Vagina (tissue), 2 donors: ENCODE measurements around the gene TBC1D8. TPM values are rescaled to one million over a fixed set of nuclear protein-coding genes. Genes with fewer than 3 reads are reported as not detected.

Source experiments
- DNase-seq, 2 donors: peaks; one replicate each; pipeline ENCODE4 v3.0.0-alpha.2; 2017; ENCODE audit errors: extremely low spot score in 2 of 2
- H3K27ac ChIP-seq: fragments of 200-600 bp; sonication (generic); one replicate; pipeline ENCODE4 v1.5.1; 2019
- H3K27me3 ChIP-seq: fragments of 200-600 bp; sonication (generic); one replicate; pipeline ENCODE4 v1.5.1; 2019
- H3K36me3 ChIP-seq, 2 donors: fragments of 200-600 bp; sonication (generic); one replicate each; pipeline ENCODE4 v1.5.1; 2017 to 2019
- H3K4me1 ChIP-seq: fragments of 200-600 bp; sonication (generic); one replicate; pipeline ENCODE4 v1.5.1; 2019
- H3K4me3 ChIP-seq, 2 donors: fragments of 200-600 bp; sonication (generic); 1 replicate in 1 of 2; 2 replicates in 1 of 2; pipeline ENCODE4 v1.5.1; 2016 to 2019
- H3K9me3 ChIP-seq: fragments of 200-600 bp; sonication (generic); one replicate; pipeline ENCODE4 v1.5.1; 2019
- CTCF ChIP-seq, 3 experiments: fragments of 450-650 bp in 2 of 3; fragments of 200-600 bp in 1 of 3; sonication (generic) in 1 of 3; IDR thresholded peaks; one replicate each; pipeline ENCODE4 v1.5.1; 2017 to 2019; ENCODE audit warnings: antibody characterized with exemption in 3 of 3, mild to moderate bottlenecking in 2 of 3, moderate library complexity in 2 of 3
- POLR2A ChIP-seq, 2 donors: fragments of 450-650 bp; IDR thresholded peaks; one replicate each; pipeline ENCODE4 v1.6.1; 2017; ENCODE audit warnings: antibody characterized with exemption in 2 of 2, mild to moderate bottlenecking in 2 of 2, moderate library complexity in 2 of 2
- POLR2AphosphoS5 ChIP-seq, 2 donors: sonication (generic); formaldehyde crosslinking; IDR thresholded peaks; one replicate each; pipeline ENCODE4 v1.9.0; 2017; ENCODE audit warnings: antibody characterized with exemption in 2 of 2, mild to moderate bottlenecking in 2 of 2, low read depth in 1 of 2; ENCODE audit not compliant: insufficient read depth in 1 of 2
- intact Hi-C: fragments of 100-400 bp; cut with DNase I; formaldehyde crosslinking; loops from one replicate; pipeline ENCODE4 v1.15.1; 2023
- total RNA-seq: library from RNA; depleted of rRNA; stranded (reverse); fragments of >200 nt; gene quantifications from one replicate; pipeline ENCODE4 v1.2.3, GENCODE V29; 2016

The TBC1D8 gene
- total RNA-seq, 1 donor from 2014 or later = 72.2 TPM

- Histone ChIP-seq H3K4me1 (peaks cover 71% of the 10 kb centered on the region), H3K9me3 (no peaks in the 10 kb centered on the region), H3K27ac (no peak overlapping the region), H3K27me3 (no peaks in the 10 kb centered on the region), H3K36me3 (no peaks in the 10 kb centered on the region), H3K4me3 (no peak overlapping the region)
- intact Hi-C loops = no loop called here
- DNase-seq = no peak
- no peak for TF ChIP-seq CTCF (IDR thresholded peaks at IDR 0.05)
- no peak for TF ChIP-seq POLR2A (IDR thresholded peaks at IDR 0.05)
- no peak for TF ChIP-seq POLR2AphosphoS5 (IDR thresholded peaks at IDR 0.05; ENCODE audit: insufficient read depth in 1 of 2, low read depth in 1 of 2)
Observed at GRCh38 chr2:101116841-101117552, 34.2 kb downstream of the TBC1D8 start.

- Histone ChIP-seq H3K4me3 (no peak overlapping the region), H3K36me3 (no peaks in the 10 kb centered on the region), H3K9me3 (no peaks in the 10 kb centered on the region), H3K4me1 (peaks cover 71% of the 10 kb centered on the region), H3K27me3 (no peaks in the 10 kb centered on the region), H3K27ac (no peak overlapping the region)
- intact Hi-C loops = no loop called here
- DNase-seq = no peak
- TF ChIP-seq CTCF (IDR thresholded peaks at IDR 0.05) (no peak), POLR2AphosphoS5 (IDR thresholded peaks at IDR 0.05; ENCODE audit: insufficient read depth in 1 of 2, low read depth in 1 of 2) (no peak), POLR2A (IDR thresholded peaks at IDR 0.05) (no peak)
Observed at GRCh38 chr2:101116348-101116747, 34.8 kb downstream of the TBC1D8 start.

GRCh38 chr2:101115664-101116063, 35.5 kb downstream of the TBC1D8 start:
- H3K4me3 ChIP-seq = no peak overlapping the region
- TF ChIP-seq CTCF (IDR thresholded peaks at IDR 0.05) (no peak), POLR2AphosphoS5 (IDR thresholded peaks at IDR 0.05; ENCODE audit: insufficient read depth in 1 of 2, low read depth in 1 of 2) (no peak), POLR2A (IDR thresholded peaks at IDR 0.05) (no peak)
- DNase-seq = no peak
- peaks cover 68% of the 10 kb centered on the region for H3K4me1 ChIP-seq
- H3K9me3 ChIP-seq = no peaks in the 10 kb centered on the region
- intact Hi-C loops = no loop called here
- no peak overlapping the region for H3K27ac ChIP-seq
- H3K36me3 ChIP-seq = no peaks in the 10 kb centered on the region
- H3K27me3 ChIP-seq = no peaks in the 10 kb centered on the region

- DNase-seq = no peak
- TF ChIP-seq CTCF (IDR thresholded peaks at IDR 0.05) (no peak), POLR2A (IDR thresholded peaks at IDR 0.05) (no peak), POLR2AphosphoS5 (IDR thresholded peaks at IDR 0.05; ENCODE audit: insufficient read depth in 1 of 2, low read depth in 1 of 2) (no peak)
- Histone ChIP-seq H3K4me3 (no peak overlapping the region), H3K9me3 (no peaks in the 10 kb centered on the region), H3K4me1 (peaks cover 66% of the 10 kb centered on the region), H3K27me3 (no peaks in the 10 kb centered on the region), H3K27ac (peak overlapping the region; percentile 81), H3K36me3 (no peaks in the 10 kb centered on the region)
- intact Hi-C loops = no loop called here
Observed at GRCh38 chr2:101114815-101115214, 36.4 kb downstream of the TBC1D8 start.

- Histone ChIP-seq H3K36me3 (no peaks in the 10 kb centered on the region), H3K27ac (peak overlapping the region; percentile 81), H3K9me3 (no peaks in the 10 kb centered on the region), H3K4me3 (no peak overlapping the region), H3K27me3 (no peaks in the 10 kb centered on the region), H3K4me1 (peaks cover 66% of the 10 kb centered on the region)
- intact Hi-C loops = no loop called here
- no peak for DNase-seq
- TF ChIP-seq POLR2AphosphoS5 (IDR thresholded peaks at IDR 0.05; ENCODE audit: insufficient read depth in 1 of 2, low read depth in 1 of 2) (no peak), POLR2A (IDR thresholded peaks at IDR 0.05) (no peak), CTCF (IDR thresholded peaks at IDR 0.05) (no peak)
Observed at GRCh38 chr2:101114268-101114783, 36.9 kb downstream of the TBC1D8 start.
